Ishikawa (cell line): ENCODE results near the gene C16orf87.

ENCODE experiments used
- CEBPB ChIP-seq: IDR thresholded peaks from 2 replicates; pipeline ENCODE4 v1.6.1; 2012
- CREB1 ChIP-seq: IDR thresholded peaks from 2 replicates; pipeline ENCODE4 v1.6.1; 2012; ENCODE audit warnings: low read depth
- EGR1 ChIP-seq: IDR thresholded peaks from 2 replicates; pipeline ENCODE4 v1.6.1; 2012
- EP300 ChIP-seq: IDR thresholded peaks from 2 replicates; pipeline ENCODE4 v1.6.1; 2012; ENCODE audit warnings: borderline replicate concordance
- FOXM1 ChIP-seq: IDR thresholded peaks from 2 replicates; pipeline ENCODE4 v1.6.1; 2012; ENCODE audit warnings: low read depth, borderline replicate concordance
- MAX ChIP-seq: IDR thresholded peaks from 2 replicates; pipeline ENCODE4 v1.6.1; 2012
- NFIC ChIP-seq: IDR thresholded peaks from 2 replicates; pipeline ENCODE4 v1.6.1; 2012
- RAD21 ChIP-seq: IDR thresholded peaks from 2 replicates; pipeline ENCODE4 v1.6.1; 2012; ENCODE audit warnings: low read depth
- REST ChIP-seq: IDR thresholded peaks from 2 replicates; pipeline ENCODE4 v1.6.1; 2012; ENCODE audit warnings: low read depth, mild to moderate bottlenecking
- TAF1 ChIP-seq: IDR thresholded peaks from 2 replicates; pipeline ENCODE4 v1.6.1; 2012; ENCODE audit warnings: low read depth, mild to moderate bottlenecking
- TCF12 ChIP-seq: IDR thresholded peaks from 2 replicates; pipeline ENCODE4 v1.6.1; 2012; ENCODE audit warnings: low read depth
- TEAD4 ChIP-seq: IDR thresholded peaks from 2 replicates; pipeline ENCODE4 v1.6.1; 2012
- USF1 ChIP-seq: IDR thresholded peaks from 2 replicates; pipeline ENCODE4 v1.6.1; 2012
- YY1 ChIP-seq: IDR thresholded peaks from 2 replicates; pipeline ENCODE4 v1.6.1; 2012; ENCODE audit warnings: low read depth
- ZBTB7A ChIP-seq: IDR thresholded peaks from 2 replicates; pipeline ENCODE4 v1.6.1; 2012; ENCODE audit warnings: low read depth

The C16orf87 gene

GRCh38 chr16:46828292-46828691 is 2.7 kb downstream of the C16orf87 start:
- TF ChIP-seq NFIC (no peak), FOXM1 (no peak), ZBTB7A (no peak), YY1 (no peak), CREB1 (no peak), USF1 (no peak), MAX (no peak)

- TF ChIP-seq CREB1: no peak
- no peak for TF ChIP-seq TCF12
- TF ChIP-seq TAF1: no peak
- TF ChIP-seq MAX: no peak
- no peak for TF ChIP-seq FOXM1
- no peak for TF ChIP-seq YY1
- TF ChIP-seq USF1: no peak
- no peak for TF ChIP-seq REST
- TF ChIP-seq ZBTB7A: no peak
- no peak for TF ChIP-seq EP300
- TF ChIP-seq CEBPB: no peak
- TF ChIP-seq EGR1: no peak
- no peak for TF ChIP-seq RAD21
- TF ChIP-seq NFIC: no peak
Measured at GRCh38 chr16:46826631-46827030, 4.3 kb downstream of the C16orf87 start.

- TF ChIP-seq NFIC (no peak), TEAD4 (no peak), ZBTB7A (no peak), EP300 (no peak), RAD21 (no peak), CEBPB (no peak), FOXM1 (no peak), EGR1 (no peak), MAX (no peak), YY1 (no peak), CREB1 (no peak)
Measured at GRCh38 chr16:46822270-46822669, 8.7 kb downstream of the C16orf87 start.

GRCh38 chr16:46817961-46818360 is 13.0 kb downstream of the C16orf87 start:
- TF ChIP-seq USF1 (no peak), CEBPB (no peak), EGR1 (no peak), EP300 (no peak), YY1 (no peak), CREB1 (no peak), RAD21 (no peak), TCF12 (no peak), FOXM1 (no peak), NFIC (no peak), REST (no peak), ZBTB7A (no peak), TAF1 (no peak)

GRCh38 chr16:46814790-46815189 is 16.2 kb downstream of the C16orf87 start:
- TF ChIP-seq MAX (no peak), EP300 (no peak), REST (no peak), TEAD4 (no peak), TAF1 (no peak), RAD21 (no peak), YY1 (no peak), ZBTB7A (no peak), NFIC (no peak), TCF12 (no peak), CEBPB (no peak), EGR1 (no peak), USF1 (no peak), CREB1 (no peak), FOXM1 (no peak)
